GM23248 (cell line): Measurements from ENCODE around the gene KIF13A. TPM values are rescaled to one million over a fixed set of nuclear protein-coding genes. Genes with fewer than 3 reads are reported as not detected.
"Not testable (repeated sequence)": the region's sequence is repeated elsewhere in the genome, so short reads cannot be mapped to it uniquely, and the experiment has no call there.

Experiments
- DNase-seq: peaks from one replicate; pipeline ENCODE4 v3.0.0-alpha.2; 2015
- H2AFZ ChIP-seq: fragments of 200-600 bp; sonication (generic); 2 replicates; pipeline ENCODE4 v1.6.1; 2016; ENCODE audit warnings: antibody characterized with exemption
- H3F3A ChIP-seq: fragments of 200-600 bp; sonication (generic); 2 replicates; pipeline ENCODE4 v1.6.1; 2016; ENCODE audit warnings: mild to moderate bottlenecking, antibody characterized with exemption, mixed run types; ENCODE audit not compliant: insufficient read depth
- H3K27ac ChIP-seq: fragments of 200-600 bp; sonication (generic); 2 replicates; pipeline ENCODE4 v1.5.1; 2016; ENCODE audit warnings: mild to moderate bottlenecking
- H3K27me3 ChIP-seq: fragments of 200-600 bp; sonication (generic); replicated peaks from 2 replicates; pipeline ENCODE4 v1.6.1; 2016; ENCODE audit warnings: mild to moderate bottlenecking; ENCODE audit not compliant: insufficient read depth
- H3K36me3 ChIP-seq: fragments of 200-600 bp; sonication (generic); 2 replicates; pipeline ENCODE4 v1.6.1; 2016; ENCODE audit warnings: low read depth, mild to moderate bottlenecking
- H3K4me1 ChIP-seq: fragments of 200-600 bp; sonication (generic); 2 replicates; pipeline ENCODE4 v1.6.1; 2016; ENCODE audit warnings: mild to moderate bottlenecking; ENCODE audit not compliant: insufficient read depth
- H3K4me2 ChIP-seq: fragments of 200-600 bp; sonication (generic); one replicate; pipeline ENCODE4 v1.6.1; 2016; ENCODE audit warnings: mild to moderate bottlenecking; ENCODE audit not compliant: unreplicated experiment
- H3K4me3 ChIP-seq: fragments of 200-600 bp; sonication (generic); 2 replicates; pipeline ENCODE4 v1.5.1; 2016; ENCODE audit warnings: mild to moderate bottlenecking
- H3K79me2 ChIP-seq: fragments of 200-600 bp; sonication (generic); 2 replicates; pipeline ENCODE4 v1.6.1; 2016; ENCODE audit warnings: mild to moderate bottlenecking; ENCODE audit not compliant: insufficient read depth
- H3K9ac ChIP-seq: fragments of 200-600 bp; sonication (generic); 2 replicates; pipeline ENCODE4 v1.6.1; 2016; ENCODE audit warnings: mild to moderate bottlenecking
- H3K9me2 ChIP-seq: fragments of 200-600 bp; sonication (generic); 2 replicates; pipeline ENCODE4 v1.6.1; 2016; ENCODE audit warnings: mixed run types, mild to moderate bottlenecking, moderate library complexity; ENCODE audit not compliant: insufficient read depth
- H3K9me3 ChIP-seq: fragments of 200-600 bp; sonication (generic); one replicate; pipeline ENCODE4 v1.6.1; 2017; ENCODE audit warnings: low read depth
- H4K20me1 ChIP-seq: fragments of 200-600 bp; sonication (generic); 2 replicates; pipeline ENCODE4 v1.6.0; 2016; ENCODE audit not compliant: insufficient read depth
- EZH2 ChIP-seq: fragments of 200-600 bp; sonication (generic); IDR thresholded peaks from 2 replicates; pipeline ENCODE4 v1.6.1; 2018; ENCODE audit warnings: antibody characterized with exemption, mild to moderate bottlenecking; ENCODE audit not compliant: insufficient read depth, poor library complexity, severe bottlenecking
- EZH2phosphoT487 ChIP-seq: fragments of 200-600 bp; sonication (generic); IDR thresholded peaks from 2 replicates; pipeline ENCODE4 v1.6.1; 2018; ENCODE audit warnings: antibody characterized with exemption, moderate library complexity, mild to moderate bottlenecking, low read depth; ENCODE audit not compliant: insufficient read depth
- WGBS, 2 experiments: methylation state at CpG; one replicate each; pipeline ENCODE4 v1.1.6; 2015 to 2017; ENCODE audit warnings: low lambda C conversion rate in 2 of 2, low coverage in 1 of 2; ENCODE audit errors: missing lambda C conversion rate in 2 of 2; 5-methylcytosine and 5-hydroxymethylcytosine counted together
- in situ Hi-C: fragments of 300-500 bp; cut with MboI; formaldehyde crosslinking; loops from 2 replicates; pipeline ENCODE4 v1.15.0; 2020
- polyA plus RNA-seq: library from polyadenylated mRNA; unstranded; fragments of >200 nt; fragmentation: Nextera tagmentation; extraction: Ambion mirVana; gene quantifications from 2 replicates; pipeline ENCODE4 v1.2.1, GENCODE V29; 2016
- total RNA-seq: library from RNA; depleted of rRNA; stranded (reverse); fragments of >200 nt; shearing (Covaris generic); gene quantifications from 2 replicates; pipeline ENCODE4 v1.2.3, GENCODE V29; 2014

Gene KIF13A
- total and polyA plus RNA-seq, 2 experiments from 2014 or later, result 5.0 to 46.0 TPM

GRCh38 chr6:18011287-18011686 lies 23.9 kb upstream of the KIF13A start:
- no peaks in the 10 kb centered on the region for H3K4me1 ChIP-seq
- in situ Hi-C loops, result no loop called here
- H3K9me2 ChIP-seq, result no peaks in the 10 kb centered on the region

DNA sequence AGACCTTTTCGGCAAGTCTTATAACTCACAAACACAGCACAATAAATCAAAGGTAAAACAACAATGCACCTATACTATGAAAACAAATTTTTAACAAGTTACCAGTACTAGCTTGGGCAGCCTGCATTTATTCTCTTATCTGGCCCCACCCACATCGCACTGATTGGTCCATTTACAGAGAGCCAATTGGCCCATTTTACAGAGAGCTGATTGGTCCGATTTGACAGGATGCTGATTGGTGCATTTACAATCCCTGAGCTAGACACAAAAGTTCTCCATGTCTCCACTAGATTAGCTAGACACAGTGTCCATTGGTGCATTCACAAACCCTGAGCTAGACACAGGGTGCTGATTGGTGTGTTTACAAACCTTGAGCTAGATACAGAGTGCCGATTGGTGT lies 23.1 kb upstream of the KIF13A start:
- H3K27me3 ChIP-seq, H3K4me2 ChIP-seq, H3K9me2 ChIP-seq, DNase-seq, H3K9me3 ChIP-seq, H3K79me2 ChIP-seq, H3F3A ChIP-seq, H3K9ac ChIP-seq, H4K20me1 ChIP-seq, in situ Hi-C loops, H3K36me3 ChIP-seq, H3K4me3 ChIP-seq, H2AFZ ChIP-seq, H3K4me1 ChIP-seq, H3K27ac ChIP-seq: not testable (repeated sequence)
- WGBS, 2 experiments, result 95 to 97% methylated on average over 4 of the region's 4 CpGs

More at GRCh38 chr6:18011287-18011686, 23.9 kb upstream of the KIF13A start:
- Histone ChIP-seq H3K4me3 (no peak overlapping the region), H3K27ac (no peak overlapping the region), H3K9me3 (no peaks in the 10 kb centered on the region), H3F3A (no peaks in the 10 kb centered on the region), H3K79me2 (no peaks in the 10 kb centered on the region), H3K9ac (no peak overlapping the region), H3K4me2 (no peak overlapping the region), H2AFZ (no peak overlapping the region), H3K36me3 (no peaks in the 10 kb centered on the region), H3K27me3 (no peaks in the 10 kb centered on the region), H4K20me1 (no peaks in the 10 kb centered on the region)
- WGBS, 2 experiments, result 97 to 98% methylated on average over 20 to 29 of the region's 30 CpGs
- no peak for TF ChIP-seq EZH2phosphoT487
- TF ChIP-seq EZH2, result no peak
- DNase-seq, result no peak

- H3K4me2 ChIP-seq, result peak overlapping the region; percentile 67
Measured at GRCh38 chr6:18004256-18004985, 17.0 kb upstream of the KIF13A start.

DNA sequence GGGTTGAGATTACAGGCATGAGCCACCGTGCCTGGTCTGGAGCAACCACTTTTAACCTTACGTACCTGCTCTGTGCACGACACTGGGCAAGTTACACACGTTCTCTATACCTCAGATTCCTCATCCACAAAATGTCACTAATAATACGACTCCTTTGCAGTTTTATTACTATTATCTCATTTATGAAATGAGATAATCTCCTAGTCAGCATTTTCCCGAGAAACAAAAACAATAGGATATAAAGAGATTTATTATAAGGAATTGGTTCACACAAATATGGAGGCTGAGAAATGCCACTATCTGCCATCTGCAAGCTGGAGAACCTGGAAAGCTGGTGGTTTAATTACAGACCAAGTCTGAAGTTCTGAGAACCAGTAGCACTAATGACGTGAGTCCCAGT lies 12.0 kb upstream of the KIF13A start:
- no peak overlapping the region for H3K4me3 ChIP-seq
- no peaks in the 10 kb centered on the region for H3K36me3 ChIP-seq
- TF ChIP-seq EZH2phosphoT487 (no peak), EZH2 (no peak)
- no peak overlapping the region for H2AFZ ChIP-seq
- no peaks in the 10 kb centered on the region for H3K79me2 ChIP-seq
- DNase-seq, result no peak
- no peaks in the 10 kb centered on the region for H4K20me1 ChIP-seq
- no peak overlapping the region for H3K27ac ChIP-seq
- H3K4me2 ChIP-seq, result no peak overlapping the region
- H3K4me1 ChIP-seq, result peaks cover 7% of the 10 kb centered on the region
- 0 out of 2 replicates have a peak, but pooled peaks cover 2% of the 10 kb centered on the region for H3F3A ChIP-seq
- WGBS, 2 experiments, result 89 to 93% methylated on average over 7 of the region's 7 CpGs
- in situ Hi-C loops, result loop anchor here (10.0 kb wide), 1 partner anchor 125 kb away; the partner anchor contains the start of gene NHLRC1
- no peaks in the 10 kb centered on the region for H3K9me3 ChIP-seq
- H3K9ac ChIP-seq, result no peak overlapping the region
- H3K9me2 ChIP-seq, result no peaks in the 10 kb centered on the region
- no peaks in the 10 kb centered on the region for H3K27me3 ChIP-seq

More at GRCh38 chr6:18004256-18004985, 17.0 kb upstream of the KIF13A start:
- Histone ChIP-seq H3K36me3 (no peaks in the 10 kb centered on the region), H3K9me2 (no peaks in the 10 kb centered on the region), H2AFZ (peak overlapping the region; percentile 70; the same call in 1 of the 2 replicates), H4K20me1 (no peaks in the 10 kb centered on the region), H3K27ac (0 out of 2 replicates have a peak overlapping the region, but pooled peaks have one; percentile 60), H3K9ac (0 out of 2 replicates have a peak overlapping the region, but pooled peaks have one; percentile 27), H3K79me2 (no peaks in the 10 kb centered on the region), H3K4me3 (no peak overlapping the region), H3F3A (peaks cover 14% of the 10 kb centered on the region; the same call in 1 of the 2 replicates), H3K9me3 (no peaks in the 10 kb centered on the region), H3K27me3 (no peaks in the 10 kb centered on the region), H3K4me1 (peaks cover 13% of the 10 kb centered on the region)
- no peak for DNase-seq
- in situ Hi-C loops, result no loop called here
- WGBS, 2 experiments, result 91 to 95% methylated on average over 10 of the region's 10 CpGs
- no peak for TF ChIP-seq EZH2
- TF ChIP-seq EZH2phosphoT487, result no peak
